Stimulated activated naive CD4-positive, alpha-beta T cell treated with Interleukin-2 at 50 U/mL for 16 hours (primary cell): Measurements from ENCODE around the gene EHHADH.
"Not testable (repeated sequence)": the region's sequence is repeated elsewhere in the genome, so short reads cannot be mapped to it uniquely, and the experiment has no call there.

Experiments
- DNase-seq: peaks from one replicate; lab custom pipeline; 2025; lab: John Stamatoyannopoulos, UW

The EHHADH gene

DNA sequence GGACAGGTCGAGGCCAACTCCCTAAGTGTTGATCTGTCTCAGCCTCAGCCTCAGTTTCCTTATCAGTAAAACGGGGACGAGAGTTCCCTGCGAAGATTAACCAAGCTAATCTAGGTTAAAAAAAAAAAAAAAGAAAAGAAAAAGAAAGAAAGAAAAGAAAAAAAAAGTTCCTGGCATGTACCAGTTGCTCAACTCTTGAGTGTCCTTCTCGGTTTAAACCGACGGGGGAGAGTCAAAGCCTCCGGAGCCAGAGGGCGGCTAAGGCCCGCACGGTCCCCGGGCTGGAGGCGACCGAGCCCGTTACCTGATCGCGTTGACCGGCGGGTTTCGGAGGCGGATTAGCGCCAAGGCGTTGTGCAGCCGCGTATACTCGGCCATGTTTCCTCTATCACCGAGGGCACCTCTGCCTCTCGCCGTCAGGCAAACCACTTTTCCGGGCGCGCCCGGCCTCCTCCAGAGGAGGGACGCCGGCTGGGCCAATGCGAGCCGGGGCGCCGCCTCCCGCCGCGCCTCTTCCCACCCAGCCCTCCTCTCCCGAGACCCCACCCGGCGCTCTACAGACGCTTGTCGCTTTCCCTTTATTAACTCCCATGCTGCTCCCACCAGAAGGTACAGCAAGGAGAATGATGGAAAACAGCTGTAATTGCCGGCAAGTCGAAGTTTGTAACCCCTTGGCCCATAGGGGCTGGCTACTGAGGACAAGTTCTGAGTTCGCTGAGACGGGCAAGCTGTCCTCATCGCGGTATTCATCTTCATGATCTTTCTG, at the start of gene EHHADH:
EHHADH (minus strand) TSS at position 405 of the 766 bp plus-strand sequence; CDS start at position 378, 27 bp downstream.
- DNase-seq: peak; percentile 22

DNA sequence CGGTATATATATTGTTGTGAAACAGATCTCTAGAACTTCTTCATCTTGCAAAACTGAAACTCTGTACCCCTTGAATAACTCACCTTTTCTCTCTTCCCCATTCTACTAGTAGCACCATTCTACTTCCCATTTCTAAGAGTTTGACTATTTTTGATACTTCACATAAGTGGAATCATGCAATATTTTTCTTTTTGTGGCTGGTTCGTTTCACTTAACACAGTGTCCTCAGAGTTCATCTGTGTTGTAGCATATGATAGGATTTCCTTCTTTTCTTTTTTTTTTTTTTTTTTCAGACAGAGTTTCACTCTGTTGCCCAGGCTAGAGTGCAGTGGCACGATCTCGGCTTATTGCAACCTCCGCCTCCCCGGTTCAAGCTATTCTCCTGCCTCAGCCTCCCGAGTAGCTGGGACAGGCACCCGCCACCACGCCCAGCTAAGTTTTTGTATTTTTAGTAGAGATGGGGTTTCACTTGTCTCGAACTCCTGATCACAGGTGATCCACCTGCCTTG, 46.1 kb upstream of the EHHADH start:
- not testable (repeated sequence) for DNase-seq

DNA sequence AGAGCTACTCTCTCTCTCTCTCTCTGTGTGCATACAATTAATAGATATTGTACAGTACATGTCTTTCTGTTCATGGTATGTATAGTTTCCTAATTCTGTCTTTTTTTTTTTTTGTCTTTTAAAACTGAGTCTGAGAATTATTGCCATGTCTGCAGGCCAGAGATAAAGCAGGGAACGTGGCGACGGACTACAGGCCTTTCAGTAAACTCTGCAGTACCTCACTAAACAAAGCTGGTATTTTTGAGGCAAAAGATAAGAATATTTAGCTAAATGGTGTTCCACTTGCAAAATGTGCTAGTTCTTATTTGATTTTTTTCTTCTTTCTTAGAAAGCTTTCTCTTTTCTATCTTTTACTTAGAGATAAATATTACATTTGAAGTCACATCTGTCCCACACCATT, 44.0 kb upstream of the EHHADH start:
- no peak for DNase-seq

DNA sequence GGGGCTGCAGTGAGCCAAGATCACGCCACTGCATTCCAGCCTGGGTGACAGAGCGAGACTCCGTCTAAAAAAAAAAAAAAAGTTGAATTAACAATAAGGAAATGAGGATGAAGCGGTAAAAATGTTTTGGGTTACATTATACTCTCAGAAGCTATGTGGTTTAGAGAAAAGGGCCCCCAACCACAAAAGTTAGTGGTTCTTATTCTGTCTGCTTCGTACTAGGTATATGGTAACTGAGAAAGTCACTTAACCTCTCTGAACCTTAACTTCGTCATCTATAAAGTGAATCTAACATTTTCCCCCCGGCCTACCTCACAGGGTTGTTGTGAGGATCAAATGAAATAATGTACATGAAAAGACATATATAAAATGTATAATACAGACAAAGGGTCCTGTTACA, 38.4 kb upstream of the EHHADH start:
- no peak for DNase-seq

DNA sequence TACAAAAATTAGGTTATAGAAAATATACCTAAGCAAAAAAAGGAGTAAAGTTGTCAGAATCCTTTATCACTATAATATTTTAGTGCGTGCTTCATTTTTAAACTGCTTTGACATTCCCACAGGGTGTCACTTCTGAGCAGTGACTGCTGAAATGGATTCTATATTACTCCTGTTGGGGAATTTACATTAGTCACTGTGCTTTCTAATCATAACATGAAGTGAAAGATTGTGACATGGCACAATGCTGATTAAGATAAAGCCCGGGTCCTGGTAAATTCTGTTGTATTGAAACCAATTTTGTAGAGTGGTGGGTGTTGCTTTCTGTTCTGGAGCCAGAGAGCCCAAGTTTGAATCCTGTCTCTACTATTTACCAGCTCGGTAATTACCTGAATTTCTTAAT, 36.4 kb upstream of the EHHADH start:
- no peak for DNase-seq

GRCh38 chr3:185283374-185283935, 29.6 kb upstream of the EHHADH start:
- DNase-seq: no peak

DNA sequence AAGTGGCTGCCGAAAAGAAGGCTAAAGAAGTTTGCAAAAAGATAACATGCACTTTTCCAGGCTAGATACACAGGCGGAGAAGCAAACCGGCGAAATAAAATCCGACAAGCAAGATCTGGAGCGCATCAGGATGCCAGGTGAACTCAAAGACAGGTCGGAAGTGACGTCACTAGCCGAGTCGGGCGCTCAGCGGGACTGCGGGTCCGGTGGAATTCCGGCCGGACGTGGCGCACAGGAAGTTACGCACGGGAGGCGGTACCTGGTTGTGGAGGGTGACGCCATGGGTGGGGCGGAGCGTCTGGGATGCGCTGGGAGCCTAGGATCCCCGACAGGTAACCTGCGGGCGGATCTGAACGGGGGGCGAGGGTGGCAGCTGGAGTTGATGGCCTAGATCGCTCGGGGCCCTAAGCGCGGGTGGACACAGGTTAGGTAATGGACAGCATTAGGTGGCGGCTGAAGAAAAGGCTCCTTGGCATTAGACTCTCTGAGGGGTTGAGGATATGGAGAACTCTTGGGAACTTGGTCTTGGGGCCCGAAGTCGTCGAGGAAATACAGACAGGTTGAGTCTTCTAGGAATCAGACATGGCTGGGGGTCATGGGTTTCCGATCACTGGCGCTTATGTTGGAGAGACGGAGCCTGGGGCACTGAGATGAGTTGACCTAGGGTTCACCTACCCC, 29.0 kb upstream of the EHHADH start:
- DNase-seq: peak; percentile 93

DNA sequence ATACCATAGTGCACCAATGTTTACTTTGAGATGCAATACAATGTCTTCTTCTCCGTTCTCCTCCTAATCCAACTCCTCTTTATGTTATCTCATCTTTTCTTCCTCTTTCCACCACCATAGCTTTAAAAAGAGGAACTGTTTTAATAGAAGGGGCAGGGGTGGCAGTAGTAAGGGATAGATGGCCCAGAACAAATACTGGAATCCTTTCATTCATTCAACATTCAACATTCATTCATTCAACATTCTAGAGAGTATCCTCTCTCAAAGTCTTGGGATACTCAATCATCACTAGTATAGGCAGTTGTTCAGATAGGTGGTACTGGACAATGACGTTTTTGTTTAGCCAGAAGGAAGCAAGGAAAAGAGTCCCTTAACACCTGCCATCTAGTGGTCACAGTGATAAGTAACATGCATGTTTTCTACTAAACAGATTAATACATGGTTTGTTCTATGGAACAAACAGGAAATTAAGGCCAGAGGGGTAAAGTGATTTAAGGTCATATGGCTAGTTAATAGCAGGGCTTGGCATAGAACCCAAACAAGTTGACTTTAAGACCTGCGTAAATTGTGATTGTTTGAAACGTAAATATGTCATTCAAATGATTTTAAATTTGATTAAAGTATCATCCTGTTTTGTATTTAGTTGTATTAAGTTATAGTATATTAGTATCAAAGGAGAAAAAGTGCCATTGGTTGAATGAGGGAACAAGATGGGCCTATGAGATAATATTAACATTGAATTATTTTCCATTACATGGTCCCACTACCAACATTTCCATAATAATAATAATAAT, 26.9 kb upstream of the EHHADH start:
- no peak for DNase-seq

DNA sequence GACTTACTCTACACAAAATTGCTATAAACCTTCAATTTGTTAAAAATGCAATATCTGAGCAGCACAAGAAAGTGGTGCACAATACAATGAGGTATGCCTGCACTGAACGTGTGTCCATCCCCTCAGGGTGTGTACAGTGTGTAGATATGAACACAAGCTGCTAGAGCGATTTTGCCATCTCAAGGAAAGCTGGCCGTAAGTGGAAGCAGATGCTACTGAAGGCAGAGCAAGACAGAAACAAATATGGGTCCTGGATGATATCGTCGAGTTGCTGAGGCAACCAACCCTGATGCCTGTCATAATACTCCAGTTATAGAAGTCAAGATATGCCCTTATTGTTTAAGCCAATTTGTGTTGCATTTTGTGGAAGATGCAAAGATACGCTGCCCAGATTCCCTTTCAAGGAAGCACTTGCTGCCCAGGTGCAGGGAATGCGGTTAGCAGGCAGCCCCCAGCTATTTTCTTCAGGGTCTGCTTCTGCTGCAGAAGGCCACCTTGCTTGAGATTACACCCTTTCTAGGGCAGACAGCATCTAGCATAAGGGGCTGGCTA, 25.8 kb upstream of the EHHADH start:
- DNase-seq: no peak

DNA sequence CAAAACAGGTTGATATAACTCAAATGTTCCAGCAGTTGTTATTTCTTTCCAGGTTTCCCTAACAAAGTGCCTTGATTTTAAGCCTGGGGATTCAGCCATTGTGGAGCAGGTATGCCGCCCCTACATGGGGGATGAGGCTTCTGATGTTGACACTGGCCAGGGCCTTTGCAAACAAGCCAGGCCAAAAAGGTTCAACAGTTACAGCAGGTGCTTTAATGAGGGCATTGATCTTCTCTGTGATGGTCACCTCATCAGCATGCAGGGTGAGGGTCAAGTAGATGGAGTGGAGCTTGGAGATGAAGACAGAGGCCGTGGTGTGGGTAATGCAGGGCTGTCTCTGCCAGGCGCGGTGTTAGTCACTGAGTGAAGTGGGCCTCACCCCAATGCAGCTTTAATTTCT, 22.6 kb upstream of the EHHADH start:
- no peak for DNase-seq

- no peak for DNase-seq
These were observed 18.2 kb upstream of the EHHADH start for GRCh38 chr3:185272033-185272432.

GRCh38 chr3:185270956-185271332, 17.1 kb upstream of the EHHADH start:
- DNase-seq: no peak

DNA sequence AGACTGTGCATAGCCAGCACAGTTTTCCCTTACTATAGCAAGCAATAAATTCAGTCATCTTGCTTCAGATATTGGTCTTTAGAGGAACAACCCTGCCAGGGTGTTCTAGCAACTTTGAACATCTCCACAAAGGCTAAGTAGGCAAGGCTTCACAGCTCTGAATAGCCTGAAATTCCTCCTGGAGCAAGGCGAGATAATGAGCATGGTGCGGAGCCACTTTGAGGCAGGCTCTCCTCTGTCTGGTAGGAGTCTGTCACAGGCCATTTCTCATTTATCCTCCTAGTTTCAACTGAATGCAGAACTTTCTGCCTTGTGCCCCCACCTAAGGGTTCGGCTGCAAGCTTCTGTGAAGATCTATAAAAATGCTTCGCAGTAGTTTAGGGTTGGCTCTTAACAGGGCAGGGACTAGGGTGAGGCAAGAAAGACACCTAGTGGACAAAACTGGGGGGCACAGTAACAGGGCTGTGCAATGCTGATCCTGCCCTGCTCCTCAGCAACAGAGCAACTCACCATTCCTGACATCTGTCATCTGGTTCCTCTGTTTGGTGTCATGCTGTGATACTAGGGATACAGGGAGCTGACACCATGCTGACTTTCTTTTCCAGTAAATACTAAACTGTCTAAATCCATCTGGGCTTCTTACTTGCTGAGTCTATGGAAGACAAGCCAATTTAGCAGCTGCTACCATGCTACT, 16.6 kb upstream of the EHHADH start:
- no peak for DNase-seq

DNA sequence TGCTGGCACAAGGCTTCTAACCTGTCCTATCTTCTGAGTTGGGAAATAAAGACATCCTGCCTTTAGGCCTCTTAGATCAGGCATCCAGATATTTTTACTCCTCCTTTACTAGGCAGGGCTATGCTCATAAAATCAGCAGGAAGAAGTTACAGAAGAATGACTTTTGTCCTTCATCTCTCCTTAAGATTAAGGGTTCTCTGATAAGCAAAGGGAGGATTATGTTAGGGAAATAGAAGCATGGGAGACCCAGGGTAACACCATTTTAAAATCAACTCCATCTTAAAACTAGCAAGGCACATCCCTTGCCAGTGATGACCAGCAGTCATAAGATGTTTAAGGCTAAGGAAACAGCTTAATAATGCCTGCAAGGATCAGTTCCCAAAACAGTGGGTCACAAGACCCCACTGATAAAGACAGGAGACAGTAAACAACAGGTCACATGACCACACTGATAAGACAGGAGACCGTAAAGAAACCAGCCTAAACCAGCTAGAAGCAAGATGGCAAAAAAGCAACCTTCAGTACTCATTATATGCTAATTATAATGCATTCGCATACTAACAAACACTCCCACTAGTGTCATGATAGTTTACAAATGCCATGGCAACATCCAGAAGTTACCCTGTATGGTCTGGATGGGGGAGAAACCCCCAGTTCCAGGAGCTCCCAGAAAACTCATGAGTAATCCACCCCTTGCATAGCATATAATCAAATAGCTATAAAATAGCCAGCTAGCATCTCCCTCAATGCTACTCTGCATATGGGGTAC, 14.5 kb upstream of the EHHADH start:
- no peak for DNase-seq

DNA sequence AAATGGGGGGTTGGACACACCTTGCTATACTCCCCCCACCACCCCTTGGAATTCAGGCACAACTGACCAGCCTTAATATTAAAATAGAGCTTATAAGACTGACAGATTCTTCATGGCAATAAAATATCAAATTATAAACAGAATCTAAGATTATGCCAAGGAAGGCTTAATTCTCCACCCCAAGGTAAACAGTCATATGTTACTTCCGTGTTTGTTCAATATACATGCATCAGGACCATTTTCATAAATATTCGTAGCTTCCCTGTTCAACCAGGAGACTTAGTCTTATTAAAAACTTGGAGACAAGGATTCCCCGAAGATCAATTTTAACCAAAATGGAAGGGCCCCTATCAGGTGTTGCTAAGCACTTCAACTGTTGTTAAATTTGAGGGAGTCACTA, 13.3 kb upstream of the EHHADH start:
- no peak for DNase-seq

DNA sequence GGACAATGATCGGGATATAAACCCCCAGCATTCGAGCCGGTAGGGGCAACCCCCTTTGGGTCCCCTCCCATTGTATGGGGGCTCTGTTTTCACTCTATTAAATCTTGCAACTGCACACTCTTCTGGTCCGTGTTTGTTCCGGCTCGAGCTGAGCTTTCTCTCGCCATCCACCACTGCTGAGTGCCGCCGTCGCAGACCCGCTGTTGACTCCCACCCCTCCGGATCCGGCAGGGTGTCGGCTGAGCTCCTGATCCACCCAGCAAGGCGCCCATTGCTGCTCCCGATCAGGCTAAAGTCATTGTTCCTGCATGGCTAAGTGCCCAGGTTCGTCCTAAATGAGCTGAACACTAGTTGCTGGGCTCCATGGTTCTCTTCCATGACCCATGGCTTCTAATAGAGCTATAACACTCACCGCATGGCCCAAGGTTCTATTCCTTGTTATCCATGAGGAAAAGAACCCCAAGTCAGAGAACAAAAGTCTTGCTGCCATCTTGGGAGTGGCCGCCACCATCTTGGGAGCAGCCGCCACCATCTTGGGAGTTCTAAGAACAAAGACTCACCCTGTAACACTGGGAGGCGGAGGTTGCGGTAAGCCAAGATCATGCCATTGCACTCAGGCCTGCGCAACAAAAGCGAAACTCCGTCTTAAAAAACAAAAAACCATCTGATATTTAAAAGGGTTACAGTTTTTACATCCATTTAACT, 11.2 kb upstream of the EHHADH start:
- DNase-seq: no peak

GRCh38 chr3:185263423-185263822, 9.6 kb upstream of the EHHADH start:
- no peak for DNase-seq

- DNase-seq: no peak
These were observed 3.5 kb upstream of the EHHADH start for GRCh38 chr3:185257334-185257733.

DNA sequence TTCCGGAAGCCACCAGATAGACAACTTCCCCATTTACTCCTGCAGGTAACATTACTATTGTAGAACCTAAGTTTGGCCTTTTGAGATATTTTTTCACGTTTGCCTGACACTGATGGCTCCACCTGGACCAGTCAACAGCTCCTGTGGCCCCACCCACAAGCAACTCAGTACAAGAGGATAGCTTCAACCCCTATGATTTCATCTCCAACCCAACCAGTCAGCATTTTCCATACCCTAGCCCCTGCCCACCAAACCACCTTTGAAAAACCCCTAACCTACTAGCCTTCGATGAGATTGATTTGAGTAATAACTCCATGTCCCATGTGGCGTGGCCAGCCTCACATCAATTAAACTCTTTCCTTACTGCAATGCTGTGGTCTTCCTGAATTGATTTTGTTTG, 950 bp upstream of the EHHADH start:
- DNase-seq: no peak

- DNase-seq: not testable (repeated sequence)
These were observed 716 bp downstream of the EHHADH start for GRCh38 chr3:185253133-185253532.
